ENCODE results near the gene UTP14A. TPM values are rescaled to one million over a fixed set of nuclear protein-coding genes. Genes with fewer than 3 reads are reported as not detected.

Gene UTP14A
- total and polyA plus RNA-seq, 2 donors (not counting 3 experiments of a cell fraction or from before 2014, with no cell fraction given) = 6.5 to 27.7 TPM

GRCh38 chrX:129900054-129900453, 5.9 kb upstream of the UTP14A start:
- no peaks in the 10 kb centered on the region for H3K9me1 ChIP-seq (replicated peaks; ENCODE audit: control insufficient read depth, extremely low read depth, insufficient read depth, low read length)

More at GRCh38 chrX:129900054-129900453, 5.9 kb upstream of the UTP14A start:
- Histone ChIP-seq H3K27ac (ENCODE audit: insufficient read depth, low read depth, low read length) (no peak overlapping the region), H3K4me2 (ENCODE audit: insufficient read depth, low read length) (no peak overlapping the region), H3K9me3 (replicated peaks; ENCODE audit: control insufficient read depth, insufficient read depth, low read length) (no peaks in the 10 kb centered on the region), H3K36me3 (ENCODE audit: control insufficient read depth in 2 of 2, extremely low read depth in 1 of 2, insufficient read depth in 2 of 2, low read length in 2 of 2) (no peaks in the 10 kb centered on the region), H3K79me2 (ENCODE audit: control insufficient read depth, insufficient read depth, low read length) (no peaks in the 10 kb centered on the region), H3K27me3 (ENCODE audit: control insufficient read depth in 2 of 2, insufficient read depth in 2 of 2, low read length in 2 of 2) (no peaks in the 10 kb centered on the region), H2AFZ (ENCODE audit: low read depth, low read length) (no peak overlapping the region), H3K9ac (replicated peaks; ENCODE audit: extremely low read depth, insufficient read depth, low read length) (no peak overlapping the region), H3K4me3 (replicated peaks in 1 of 3; ENCODE audit: insufficient read depth in 1 of 3, low read depth in 1 of 3, low read length in 3 of 3) (no peak overlapping the region), H4K20me1 (replicated peaks; ENCODE audit: control insufficient read depth, extremely low read depth, insufficient read depth, low read length) (no peaks in the 10 kb centered on the region), H3K4me1 (ENCODE audit: control insufficient read depth, extremely low read depth, insufficient read depth, low read length) (no peaks in the 10 kb centered on the region)
- FAIRE-seq (no peak), DNase-seq (ENCODE audit: low read depth, low spot score) (no peak)
- BruUV-seq (replicated peaks) = no TSS peak
- intact Hi-C loops (cut with micrococcal nuclease) = no loop called here
- CTCF ChIA-PET = no interaction called here
- POLR2A ChIA-PET = no interaction called here
- TF ChIP-seq EZH2 (IDR thresholded peaks at IDR 0.05; ENCODE audit: borderline replicate concordance, low read depth, low read length, severe bottlenecking) = no peak
- TF ChIP-seq POLR2AphosphoS5 (IDR thresholded peaks at IDR 0.05; ENCODE audit: insufficient read depth, low read depth, low read length) = no peak
- TF ChIP-seq CTCF (IDR thresholded peaks at IDR 0.05; ENCODE audit: extremely low read depth in 1 of 2, insufficient read depth in 1 of 2, low read depth in 1 of 2, low read length in 2 of 2) = no peak
- TF ChIP-seq MYC (IDR thresholded peaks at IDR 0.05; ENCODE audit: low read depth, low read length) = no peak
- TF ChIP-seq JUN (IDR thresholded peaks at IDR 0.05; ENCODE audit: borderline replicate concordance, insufficient read depth, insufficient read length, low read depth) = no peak
- no peak for TF ChIP-seq POLR2A (IDR thresholded peaks at IDR 0.05; ENCODE audit: low read depth, low read length)
- no peak for TF ChIP-seq GATA2 (IDR thresholded peaks at IDR 0.05; ENCODE audit: insufficient read depth, insufficient read length, low read depth, low read length)
- no peak for TF ChIP-seq FOS (IDR thresholded peaks at IDR 0.05; ENCODE audit: borderline replicate concordance, insufficient read depth, low read length)
- TF ChIP-seq, protein P1, sequence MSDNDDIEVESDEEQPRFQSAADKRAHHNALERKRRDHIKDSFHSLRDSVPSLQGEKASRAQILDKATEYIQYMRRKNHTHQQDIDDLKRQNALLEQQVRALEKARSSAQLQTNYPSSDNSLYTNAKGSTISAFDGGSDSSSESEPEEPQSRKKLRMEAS (IDR thresholded peaks at IDR 0.05; ENCODE audit: insufficient read depth, insufficient read length) = no peak
- dilution Hi-C loops (cut with MboI; ENCODE audit: extremely low pct_ligation_motif_present, low sequenced_read_pairs) = no loop called here

Data from endothelial cell of umbilical vein (primary cell).